HUES6 (cell line): ENCODE measurements around the gene CYBC1.

Source experiments
- H3K27ac ChIP-seq: 2 replicates; pipeline ENCODE4 v1.7.0; 2013; ENCODE audit warnings: low read depth, mild to moderate bottlenecking, low read length, inconsistent platforms
- H3K27me3 ChIP-seq: 2 replicates; pipeline ENCODE4 v1.6.1; 2013; ENCODE audit warnings: low read length; ENCODE audit not compliant: control insufficient read depth, insufficient read depth
- H3K36me3 ChIP-seq: 2 replicates; pipeline ENCODE4 v1.6.1; 2013; ENCODE audit warnings: low read length; ENCODE audit not compliant: control insufficient read depth, insufficient read depth
- H3K4me1 ChIP-seq: 2 replicates; pipeline ENCODE4 v1.6.1; 2013; ENCODE audit warnings: low read length; ENCODE audit not compliant: control insufficient read depth, insufficient read depth
- H3K4me3 ChIP-seq: 2 replicates; pipeline ENCODE4 v1.5.1; 2013; ENCODE audit warnings: low read depth, low read length
- H3K9ac ChIP-seq: one replicate; pipeline ENCODE4 v1.6.1; 2013; ENCODE audit warnings: mild to moderate bottlenecking, low read length
- H3K9me3 ChIP-seq: 2 replicates; pipeline ENCODE4 v1.6.1; 2013; ENCODE audit warnings: low read depth, low read length; ENCODE audit not compliant: control insufficient read depth, insufficient read depth

Gene CYBC1

DNA sequence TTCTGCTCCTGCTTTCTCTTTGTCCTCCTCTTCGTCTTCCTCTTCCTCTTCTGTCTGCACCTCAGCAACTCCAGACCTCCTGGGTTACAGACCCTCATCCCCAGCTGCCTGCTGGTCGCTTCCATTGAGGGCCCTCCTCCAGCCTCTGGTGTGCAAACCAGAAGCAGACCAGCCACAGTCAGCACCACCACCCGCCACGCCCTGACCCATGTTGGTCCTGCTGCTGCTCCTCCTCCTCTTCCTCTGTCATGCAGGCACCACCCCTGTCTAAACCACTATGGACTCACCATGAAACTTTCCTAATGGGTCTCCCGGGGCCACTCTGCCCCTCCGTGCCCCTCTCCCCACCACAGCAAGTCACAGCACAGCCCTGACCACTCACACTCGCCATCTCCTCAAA is 20.7 kb downstream of the CYBC1 start:
- Histone ChIP-seq H3K9ac (no peak overlapping the region), H3K9me3 (no peaks in the 10 kb centered on the region), H3K27ac (no peak overlapping the region), H3K36me3 (peaks cover 6% of the 10 kb centered on the region), H3K4me1 (no peaks in the 10 kb centered on the region), H3K4me3 (no peak overlapping the region), H3K27me3 (no peaks in the 10 kb centered on the region)

DNA sequence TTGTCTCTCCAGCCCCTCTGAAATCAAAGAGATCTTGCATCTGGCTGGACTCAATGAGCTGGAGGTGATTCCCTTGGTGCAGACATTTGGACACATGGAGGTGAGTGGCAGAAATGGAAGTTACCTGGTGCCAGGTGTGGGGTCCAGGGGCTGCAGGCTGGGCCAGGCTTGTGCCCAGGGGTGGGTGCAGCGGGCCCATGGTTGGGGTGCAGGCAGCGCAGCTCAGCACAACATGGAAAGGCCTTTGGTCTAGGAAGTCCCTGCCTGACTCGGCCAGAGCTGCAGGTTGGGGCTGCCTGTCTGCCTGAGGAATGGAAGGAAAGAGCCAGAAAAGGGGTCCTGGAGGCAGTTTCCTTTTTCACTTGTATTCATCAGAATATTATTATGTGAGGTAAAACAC is 22.0 kb downstream of the CYBC1 start:
- Histone ChIP-seq H3K4me3 (no peak overlapping the region), H3K36me3 (peaks cover 4% of the 10 kb centered on the region), H3K9ac (no peak overlapping the region), H3K9me3 (no peaks in the 10 kb centered on the region), H3K27me3 (no peaks in the 10 kb centered on the region), H3K4me1 (no peaks in the 10 kb centered on the region), H3K27ac (no peak overlapping the region)

DNA sequence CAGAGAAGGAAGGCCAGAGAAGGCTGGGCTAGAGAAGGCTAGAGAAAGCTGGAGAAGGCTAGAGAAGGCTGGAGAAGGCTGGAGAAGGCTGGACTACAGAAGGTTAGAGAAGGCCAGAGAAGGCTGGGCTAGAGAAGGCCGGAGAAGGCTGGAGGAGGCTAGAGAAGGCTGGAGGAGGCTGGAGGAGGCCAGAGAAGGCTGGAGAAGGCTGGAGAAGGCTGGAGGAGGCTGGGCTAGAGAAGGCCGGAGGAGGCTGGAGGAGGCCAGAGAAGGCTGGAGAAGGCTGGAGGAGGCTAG is 25.7 kb downstream of the CYBC1 start:
- peaks cover 5% of the 10 kb centered on the region; the same call in 1 of the 2 replicates for H3K36me3 ChIP-seq
- no peaks in the 10 kb centered on the region for H3K27me3 ChIP-seq
- no peak overlapping the region for H3K9ac ChIP-seq
- no peak overlapping the region for H3K4me3 ChIP-seq
- peaks cover 3% of the 10 kb centered on the region; the same call in 1 of the 2 replicates for H3K9me3 ChIP-seq
- no peaks in the 10 kb centered on the region for H3K4me1 ChIP-seq
- no peak overlapping the region for H3K27ac ChIP-seq

DNA sequence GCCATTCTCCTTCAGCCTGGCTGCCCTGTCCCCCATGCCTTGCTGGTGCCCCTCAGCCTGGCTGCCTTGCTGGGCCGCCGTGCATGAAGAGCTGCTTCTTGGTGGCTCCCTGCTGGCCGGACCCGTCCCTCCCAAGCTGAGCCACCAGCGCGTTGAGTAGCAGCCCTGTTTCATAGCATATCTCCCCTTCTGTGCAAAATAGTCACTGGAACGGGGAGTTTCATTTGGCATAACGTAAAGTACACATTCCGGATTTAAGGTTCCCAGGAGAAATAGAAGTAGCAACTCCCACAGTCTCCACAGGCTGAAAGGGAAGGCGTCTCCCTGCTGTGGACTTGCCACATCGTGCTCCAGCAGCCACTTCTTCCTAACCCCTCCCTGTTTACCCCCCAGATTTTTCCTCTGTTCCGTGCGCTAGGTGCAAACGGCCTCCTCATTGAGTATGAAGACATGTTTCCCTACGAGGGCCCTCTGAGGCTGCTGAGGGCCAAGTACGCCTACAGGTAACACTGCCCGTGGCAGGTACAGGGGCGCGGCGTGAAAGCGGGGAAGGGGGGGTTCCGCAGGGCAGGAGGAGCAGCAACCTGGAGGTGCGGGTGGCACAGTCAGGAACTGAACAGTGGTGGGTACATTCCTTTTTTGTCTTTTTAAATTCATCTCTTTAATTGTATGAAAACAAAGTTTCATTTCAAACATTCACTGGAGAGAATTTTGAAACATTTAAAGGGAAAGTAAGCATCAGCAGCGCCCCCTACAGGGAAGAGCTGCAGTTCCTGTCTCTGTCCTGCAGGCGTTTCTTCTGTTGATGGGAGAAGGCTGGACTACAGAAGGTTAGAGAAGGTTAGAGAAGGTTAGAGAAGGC is 26.3 kb downstream of the CYBC1 start:
- Histone ChIP-seq H3K4me1 (no peaks in the 10 kb centered on the region), H3K36me3 (peaks cover 5% of the 10 kb centered on the region; the same call in 1 of the 2 replicates), H3K4me3 (no peak overlapping the region), H3K9me3 (peaks cover 3% of the 10 kb centered on the region; the same call in 1 of the 2 replicates), H3K9ac (no peak overlapping the region), H3K27me3 (no peaks in the 10 kb centered on the region), H3K27ac (no peak overlapping the region)

DNA sequence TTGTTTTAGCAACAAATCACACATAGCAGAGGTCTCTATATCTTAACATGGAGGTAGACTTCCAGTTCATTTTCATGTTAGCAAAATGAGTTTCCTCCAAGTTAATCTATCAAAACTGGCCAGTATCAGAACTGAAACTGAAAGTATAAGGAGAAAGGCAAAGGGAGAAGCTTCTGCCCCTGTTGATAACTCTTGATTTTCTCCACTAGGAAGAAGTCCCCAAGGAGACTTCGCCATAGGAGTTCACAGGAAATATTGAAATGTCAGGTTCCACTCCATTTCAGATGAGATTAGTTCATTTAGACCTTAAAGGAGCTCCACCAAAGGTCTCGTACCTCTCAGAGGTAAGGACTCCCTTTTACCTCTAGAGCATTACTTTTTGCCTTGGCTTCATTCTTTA is 31.0 kb downstream of the CYBC1 start:
- Histone ChIP-seq H3K9me3 (peaks cover 3% of the 10 kb centered on the region; the same call in 1 of the 2 replicates), H3K27ac (no peak overlapping the region), H3K4me3 (peak overlapping the region; percentile 89; the same call in 1 of the 2 replicates), H3K9ac (no peak overlapping the region), H3K27me3 (no peaks in the 10 kb centered on the region), H3K4me1 (peaks cover 6% of the 10 kb centered on the region), H3K36me3 (peaks cover 5% of the 10 kb centered on the region; the same call in 1 of the 2 replicates)

DNA sequence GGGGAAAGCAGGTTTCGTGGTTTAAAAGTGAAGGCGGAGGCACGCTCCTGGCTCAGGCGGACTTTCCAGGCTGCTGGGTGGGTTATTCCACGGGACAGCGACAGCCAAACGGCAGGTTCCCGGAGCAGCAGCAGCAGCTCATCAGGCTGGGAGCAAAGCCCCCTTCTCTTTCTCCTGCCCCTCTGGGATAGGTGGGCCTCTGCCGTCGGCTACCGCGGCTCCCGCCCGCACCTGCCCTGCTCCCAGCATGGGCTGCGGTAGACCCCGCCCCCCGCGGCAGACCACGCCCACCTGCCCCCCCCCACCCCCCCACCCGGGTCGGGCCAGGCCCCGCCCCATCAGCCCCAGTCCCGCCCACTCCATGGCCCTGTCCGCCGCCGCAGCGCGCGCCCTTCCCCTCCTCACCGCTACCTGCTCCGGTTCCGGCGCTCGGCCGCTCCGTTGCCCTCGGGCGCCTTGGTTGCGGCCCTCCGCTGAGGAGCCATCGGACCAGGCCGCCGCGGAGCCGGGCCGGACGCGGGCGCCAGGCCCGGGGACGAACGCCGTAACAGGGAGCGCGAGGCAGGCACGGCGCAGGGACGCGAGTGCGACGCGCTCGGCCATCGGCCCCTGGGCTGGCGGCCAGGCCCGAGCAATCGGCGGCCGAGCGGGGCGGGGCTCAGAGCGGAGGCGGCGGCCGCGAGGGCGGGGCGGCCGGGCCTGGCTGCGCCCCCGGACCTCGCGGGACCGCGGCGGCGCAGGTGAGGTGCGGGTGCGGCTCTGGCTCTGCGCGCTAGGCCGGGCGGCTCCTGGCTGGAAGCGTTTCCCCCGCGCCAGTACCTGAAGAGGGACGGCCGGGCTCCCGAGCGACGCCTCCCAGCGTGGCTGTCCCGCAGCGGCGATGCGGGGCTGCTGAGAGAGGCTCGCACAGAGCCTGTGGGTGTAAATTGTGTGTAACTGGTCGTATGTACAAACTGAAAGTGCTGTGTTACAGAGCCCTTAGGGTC is 32.3 kb downstream of the CYBC1 start, which contains the start of the genes HEXD and OGFOD3:
Gene HEXD, plus strand, starts transcription at position 347 of the 986 bp plus-strand sequence. CDS start 1,453 bp downstream, outside the sequence.
Gene OGFOD3, minus strand, starts transcription at position 586 of the 986 bp plus-strand sequence. Its CDS starts 101 bp downstream, at position 485.
- Histone ChIP-seq H3K4me3 (peak within 1 kb of the TSS; percentile 89), H3K27ac (no peak within 1 kb of the TSS), H3K9me3 (peaks cover 3% of the 10 kb centered on the region; the same call in 1 of the 2 replicates), H3K4me1 (peaks cover 6% of the 10 kb centered on the region), H3K9ac (peak within 1 kb of the TSS; percentile 98), H3K27me3 (no peaks in the 10 kb centered on the region), H3K36me3 (peaks cover 5% of the 10 kb centered on the region; the same call in 1 of the 2 replicates)

DNA sequence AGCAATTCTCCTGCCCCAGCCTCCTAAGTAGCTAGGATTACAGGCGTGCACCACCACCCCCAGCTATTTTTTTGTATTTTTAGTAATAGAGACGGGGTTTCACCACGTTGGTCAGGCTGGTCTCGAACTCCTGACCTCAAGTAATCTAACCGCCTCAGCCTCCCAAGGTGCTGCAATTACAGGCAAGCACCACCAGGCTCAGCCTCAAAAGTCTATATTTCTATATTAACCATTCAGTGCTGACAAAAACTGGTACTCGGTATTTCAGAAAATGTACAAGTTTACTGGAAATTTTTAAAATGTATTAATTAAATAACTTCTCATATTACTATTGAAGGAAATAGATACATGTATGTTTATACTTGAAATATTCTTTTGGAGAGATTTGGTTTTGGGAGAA is 33.8 kb downstream of the CYBC1 start:
- Histone ChIP-seq H3K27ac (no peak overlapping the region), H3K9me3 (no peaks in the 10 kb centered on the region), H3K4me3 (no peak overlapping the region), H3K36me3 (peaks cover 5% of the 10 kb centered on the region; the same call in 1 of the 2 replicates), H3K9ac (no peak overlapping the region), H3K27me3 (no peaks in the 10 kb centered on the region), H3K4me1 (peaks cover 6% of the 10 kb centered on the region)

DNA sequence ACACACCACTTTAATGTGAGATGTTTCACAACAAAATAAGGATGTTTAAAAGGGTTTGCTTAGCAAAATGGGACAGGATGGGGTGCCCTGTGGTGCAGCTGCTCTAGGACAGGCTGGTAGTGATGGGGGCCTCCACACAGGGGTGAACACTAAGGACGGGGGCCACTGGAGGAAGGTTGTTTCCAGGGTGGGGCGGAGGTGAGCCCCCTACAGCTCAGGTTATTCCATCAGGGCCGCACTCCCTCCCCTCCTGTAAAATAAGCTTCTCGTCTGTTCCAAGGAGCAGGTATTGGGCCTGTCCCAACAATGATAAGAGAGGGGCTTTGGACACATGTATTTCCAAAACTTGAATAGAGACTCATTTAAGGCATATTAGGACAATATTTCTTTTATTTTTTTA is 34.3 kb downstream of the CYBC1 start:
- Histone ChIP-seq H3K4me1 (peaks cover 6% of the 10 kb centered on the region), H3K36me3 (peaks cover 5% of the 10 kb centered on the region; the same call in 1 of the 2 replicates)

DNA sequence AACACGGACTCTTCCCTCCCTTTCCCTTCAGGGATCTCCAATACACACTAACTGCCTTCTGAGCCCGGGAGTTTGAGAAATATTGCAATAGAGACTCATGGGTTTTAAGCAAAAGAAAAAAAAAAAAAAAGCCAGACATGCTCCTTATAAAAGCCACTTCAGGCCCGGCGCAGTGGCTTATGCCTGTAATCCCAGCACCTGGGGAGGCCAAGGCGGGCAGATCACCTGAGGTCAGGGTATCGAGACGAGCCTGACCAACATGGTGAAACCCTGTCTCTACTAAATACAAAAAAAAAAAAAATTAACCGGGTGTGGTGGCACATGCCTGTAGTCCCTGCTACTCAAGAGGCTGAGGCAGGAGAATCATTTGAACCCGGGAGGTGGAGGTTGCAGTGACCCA is 34.8 kb downstream of the CYBC1 start:
- Histone ChIP-seq H3K27ac (no peak overlapping the region), H3K4me1 (peaks cover 6% of the 10 kb centered on the region), H3K9me3 (no peaks in the 10 kb centered on the region), H3K27me3 (no peaks in the 10 kb centered on the region), H3K36me3 (0 out of 2 replicates have a peak, but pooled peaks cover 5% of the 10 kb centered on the region), H3K9ac (no peak overlapping the region), H3K4me3 (no peak overlapping the region)

More for the DNA sequence above, 34.3 kb downstream of the CYBC1 start:
- no peaks in the 10 kb centered on the region for H3K9me3 ChIP-seq
- no peaks in the 10 kb centered on the region for H3K27me3 ChIP-seq
- no peak overlapping the region for H3K9ac ChIP-seq
- H3K27ac ChIP-seq = no peak overlapping the region
- H3K4me3 ChIP-seq = no peak overlapping the region

DNA sequence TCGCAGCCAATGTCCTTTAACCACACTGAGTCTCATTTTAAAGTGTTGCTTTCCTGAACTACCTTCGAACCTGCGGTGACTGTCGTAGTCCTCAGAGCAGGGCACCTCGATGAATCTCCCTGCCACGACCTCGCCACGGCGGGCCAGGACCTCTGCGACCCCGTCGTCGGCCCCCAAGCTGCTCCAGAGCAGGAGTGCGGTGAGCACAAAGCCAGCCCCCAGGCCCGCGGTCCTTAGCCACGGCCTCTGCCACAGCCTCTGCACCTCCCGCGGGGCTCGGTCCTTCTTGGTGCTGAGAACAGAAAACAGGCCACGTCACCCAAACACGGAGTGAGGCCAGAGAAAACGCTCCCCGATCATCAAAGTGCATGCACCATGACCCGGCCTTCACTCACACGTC is 35.2 kb downstream of the CYBC1 start:
- Histone ChIP-seq H3K4me1 (peaks cover 6% of the 10 kb centered on the region), H3K9ac (no peak overlapping the region), H3K27me3 (no peaks in the 10 kb centered on the region), H3K9me3 (no peaks in the 10 kb centered on the region), H3K4me3 (no peak overlapping the region), H3K36me3 (0 out of 2 replicates have a peak, but pooled peaks cover 5% of the 10 kb centered on the region), H3K27ac (no peak overlapping the region)
